OCI-LY7 (cell line): ENCODE results near the gene VPS45.

ENCODE experiments used
- EZH2phosphoT487 ChIP-seq: fragments of 200-600 bp; sonication (generic); IDR thresholded peaks from 2 replicates; pipeline ENCODE4 v1.6.1; 2018; ENCODE audit warnings: low read depth, borderline replicate concordance, mild to moderate bottlenecking, mixed run types, antibody characterized with exemption, low read length, moderate library complexity, mixed read lengths
- TF ChIP-seq, protein P1 (sequence below): fragments of 200-600 bp; sonication (generic); conservative IDR thresholded peaks from 2 replicates; pipeline ENCODE4 v1.5.1; 2014; ENCODE audit warnings: mild to moderate bottlenecking, antibody characterized with exemption, low read length, moderate library complexity, mixed read lengths

DNA sequence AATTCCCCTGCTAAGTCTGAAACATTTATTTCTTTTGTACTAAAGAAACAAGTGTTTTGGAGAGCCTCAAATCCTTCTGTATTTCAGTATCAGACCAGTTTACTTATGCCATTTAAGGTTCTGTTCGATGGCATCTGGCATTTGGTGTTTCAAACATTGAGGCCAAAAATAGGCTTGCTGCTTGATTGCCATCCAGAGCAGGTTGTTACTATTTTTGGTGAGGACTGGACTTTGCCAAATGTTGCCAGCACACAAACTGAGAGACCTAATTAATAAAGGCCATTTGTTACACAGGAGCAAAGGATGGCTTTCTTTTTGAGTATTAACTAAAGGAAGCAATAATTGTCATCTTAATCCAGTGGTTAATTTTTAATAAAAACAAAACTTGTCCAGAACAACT, 26.2 kb downstream of the VPS45 start:
- TF ChIP-seq, protein P1, sequence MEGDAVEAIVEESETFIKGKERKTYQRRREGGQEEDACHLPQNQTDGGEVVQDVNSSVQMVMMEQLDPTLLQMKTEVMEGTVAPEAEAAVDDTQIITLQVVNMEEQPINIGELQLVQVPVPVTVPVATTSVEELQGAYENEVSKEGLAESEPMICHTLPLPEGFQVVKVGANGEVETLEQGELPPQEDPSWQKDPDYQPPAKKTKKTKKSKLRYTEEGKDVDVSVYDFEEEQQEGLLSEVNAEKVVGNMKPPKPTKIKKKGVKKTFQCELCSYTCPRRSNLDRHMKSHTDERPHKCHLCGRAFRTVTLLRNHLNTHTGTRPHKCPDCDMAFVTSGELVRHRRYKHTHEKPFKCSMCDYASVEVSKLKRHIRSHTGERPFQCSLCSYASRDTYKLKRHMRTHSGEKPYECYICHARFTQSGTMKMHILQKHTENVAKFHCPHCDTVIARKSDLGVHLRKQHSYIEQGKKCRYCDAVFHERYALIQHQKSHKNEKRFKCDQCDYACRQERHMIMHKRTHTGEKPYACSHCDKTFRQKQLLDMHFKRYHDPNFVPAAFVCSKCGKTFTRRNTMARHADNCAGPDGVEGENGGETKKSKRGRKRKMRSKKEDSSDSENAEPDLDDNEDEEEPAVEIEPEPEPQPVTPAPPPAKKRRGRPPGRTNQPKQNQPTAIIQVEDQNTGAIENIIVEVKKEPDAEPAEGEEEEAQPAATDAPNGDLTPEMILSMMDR = no peak
- TF ChIP-seq EZH2phosphoT487 = no peak
